GM23338 (cell line): ENCODE measurements around the gene NID2.

Experiments used
- ETS1 ChIP-seq: IDR thresholded peaks from 2 replicates; pipeline ENCODE4 v1.6.1; 2016; ENCODE audit warnings: antibody characterized with exemption
- EZH2 ChIP-seq: fragments of 200-600 bp; sonication (generic); IDR thresholded peaks from one replicate; pipeline ENCODE4 v1.8.0; 2017; ENCODE audit warnings: antibody characterized with exemption, mild to moderate bottlenecking, low read depth; ENCODE audit not compliant: unreplicated experiment
- EZH2phosphoT487 ChIP-seq: fragments of 200-600 bp; sonication (generic); IDR thresholded peaks from one replicate; pipeline ENCODE4 v1.8.1; 2018; ENCODE audit warnings: antibody characterized with exemption; ENCODE audit not compliant: unreplicated experiment
- POLR2AphosphoS5 ChIP-seq: IDR thresholded peaks from 2 replicates; pipeline ENCODE4 v1.6.1; 2016; ENCODE audit warnings: antibody characterized with exemption, low read depth
- REST ChIP-seq: IDR thresholded peaks from one replicate; pipeline ENCODE4 v1.6.1; 2018; ENCODE audit warnings: antibody characterized with exemption; ENCODE audit not compliant: unreplicated experiment
- ZNF331 ChIP-seq: fragments of 250-450 bp; sonication (Bioruptor Pico); IDR thresholded peaks from 2 replicates; pipeline ENCODE4 v1.5.0; 2020; ENCODE audit warnings: low read depth, mild to moderate bottlenecking, moderate library complexity
- TF ChIP-seq, protein P1 (sequence below), 2 experiments: fragments of 200-600 bp in 1 of 2; sonication (generic) in 1 of 2; conservative IDR thresholded peaks; 2 replicates each; pipeline versions ENCODE4 v1.5.1 to v1.6.1; 2016 to 2017; ENCODE audit warnings: antibody characterized with exemption in 2 of 2, low read depth in 2 of 2, mild to moderate bottlenecking in 2 of 2, moderate library complexity in 1 of 2
- TF ChIP-seq, protein P2 (sequence below): fragments of 250-450 bp; sonication (Bioruptor Pico); IDR thresholded peaks from 2 replicates; pipeline ENCODE4 v1.5.0; 2020; ENCODE audit warnings: mild to moderate bottlenecking, moderate library complexity

DNA sequence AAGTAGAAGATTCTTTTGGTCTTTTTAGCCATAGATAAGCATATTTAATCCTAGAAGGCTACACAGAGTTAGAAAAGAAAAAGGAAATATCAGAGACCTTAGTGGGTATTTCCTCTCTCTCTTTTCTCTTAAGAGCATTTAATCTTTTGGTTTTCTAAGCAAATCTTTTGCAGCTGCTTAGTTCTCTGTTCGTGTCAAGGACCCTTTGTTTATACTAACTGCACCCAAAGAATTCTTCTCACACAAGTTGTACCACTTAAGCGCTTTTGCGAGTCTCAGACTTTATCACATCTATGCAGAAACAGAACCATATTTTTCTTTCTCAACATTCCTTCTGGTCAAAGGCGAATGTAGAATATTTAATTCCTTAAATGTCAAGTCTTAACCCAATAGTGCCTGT is 17.9 kb upstream of the NID2 start:
- TF ChIP-seq EZH2 (no peak), REST (no peak), ETS1 (no peak), EZH2phosphoT487 (no peak), POLR2AphosphoS5 (no peak), ZNF331 (no peak)
- TF ChIP-seq, protein P1, sequence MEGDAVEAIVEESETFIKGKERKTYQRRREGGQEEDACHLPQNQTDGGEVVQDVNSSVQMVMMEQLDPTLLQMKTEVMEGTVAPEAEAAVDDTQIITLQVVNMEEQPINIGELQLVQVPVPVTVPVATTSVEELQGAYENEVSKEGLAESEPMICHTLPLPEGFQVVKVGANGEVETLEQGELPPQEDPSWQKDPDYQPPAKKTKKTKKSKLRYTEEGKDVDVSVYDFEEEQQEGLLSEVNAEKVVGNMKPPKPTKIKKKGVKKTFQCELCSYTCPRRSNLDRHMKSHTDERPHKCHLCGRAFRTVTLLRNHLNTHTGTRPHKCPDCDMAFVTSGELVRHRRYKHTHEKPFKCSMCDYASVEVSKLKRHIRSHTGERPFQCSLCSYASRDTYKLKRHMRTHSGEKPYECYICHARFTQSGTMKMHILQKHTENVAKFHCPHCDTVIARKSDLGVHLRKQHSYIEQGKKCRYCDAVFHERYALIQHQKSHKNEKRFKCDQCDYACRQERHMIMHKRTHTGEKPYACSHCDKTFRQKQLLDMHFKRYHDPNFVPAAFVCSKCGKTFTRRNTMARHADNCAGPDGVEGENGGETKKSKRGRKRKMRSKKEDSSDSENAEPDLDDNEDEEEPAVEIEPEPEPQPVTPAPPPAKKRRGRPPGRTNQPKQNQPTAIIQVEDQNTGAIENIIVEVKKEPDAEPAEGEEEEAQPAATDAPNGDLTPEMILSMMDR (conservative IDR thresholded peaks at IDR 0.05; ENCODE audit: low read depth in 2 of 2), result no peak
- TF ChIP-seq, protein P2, sequence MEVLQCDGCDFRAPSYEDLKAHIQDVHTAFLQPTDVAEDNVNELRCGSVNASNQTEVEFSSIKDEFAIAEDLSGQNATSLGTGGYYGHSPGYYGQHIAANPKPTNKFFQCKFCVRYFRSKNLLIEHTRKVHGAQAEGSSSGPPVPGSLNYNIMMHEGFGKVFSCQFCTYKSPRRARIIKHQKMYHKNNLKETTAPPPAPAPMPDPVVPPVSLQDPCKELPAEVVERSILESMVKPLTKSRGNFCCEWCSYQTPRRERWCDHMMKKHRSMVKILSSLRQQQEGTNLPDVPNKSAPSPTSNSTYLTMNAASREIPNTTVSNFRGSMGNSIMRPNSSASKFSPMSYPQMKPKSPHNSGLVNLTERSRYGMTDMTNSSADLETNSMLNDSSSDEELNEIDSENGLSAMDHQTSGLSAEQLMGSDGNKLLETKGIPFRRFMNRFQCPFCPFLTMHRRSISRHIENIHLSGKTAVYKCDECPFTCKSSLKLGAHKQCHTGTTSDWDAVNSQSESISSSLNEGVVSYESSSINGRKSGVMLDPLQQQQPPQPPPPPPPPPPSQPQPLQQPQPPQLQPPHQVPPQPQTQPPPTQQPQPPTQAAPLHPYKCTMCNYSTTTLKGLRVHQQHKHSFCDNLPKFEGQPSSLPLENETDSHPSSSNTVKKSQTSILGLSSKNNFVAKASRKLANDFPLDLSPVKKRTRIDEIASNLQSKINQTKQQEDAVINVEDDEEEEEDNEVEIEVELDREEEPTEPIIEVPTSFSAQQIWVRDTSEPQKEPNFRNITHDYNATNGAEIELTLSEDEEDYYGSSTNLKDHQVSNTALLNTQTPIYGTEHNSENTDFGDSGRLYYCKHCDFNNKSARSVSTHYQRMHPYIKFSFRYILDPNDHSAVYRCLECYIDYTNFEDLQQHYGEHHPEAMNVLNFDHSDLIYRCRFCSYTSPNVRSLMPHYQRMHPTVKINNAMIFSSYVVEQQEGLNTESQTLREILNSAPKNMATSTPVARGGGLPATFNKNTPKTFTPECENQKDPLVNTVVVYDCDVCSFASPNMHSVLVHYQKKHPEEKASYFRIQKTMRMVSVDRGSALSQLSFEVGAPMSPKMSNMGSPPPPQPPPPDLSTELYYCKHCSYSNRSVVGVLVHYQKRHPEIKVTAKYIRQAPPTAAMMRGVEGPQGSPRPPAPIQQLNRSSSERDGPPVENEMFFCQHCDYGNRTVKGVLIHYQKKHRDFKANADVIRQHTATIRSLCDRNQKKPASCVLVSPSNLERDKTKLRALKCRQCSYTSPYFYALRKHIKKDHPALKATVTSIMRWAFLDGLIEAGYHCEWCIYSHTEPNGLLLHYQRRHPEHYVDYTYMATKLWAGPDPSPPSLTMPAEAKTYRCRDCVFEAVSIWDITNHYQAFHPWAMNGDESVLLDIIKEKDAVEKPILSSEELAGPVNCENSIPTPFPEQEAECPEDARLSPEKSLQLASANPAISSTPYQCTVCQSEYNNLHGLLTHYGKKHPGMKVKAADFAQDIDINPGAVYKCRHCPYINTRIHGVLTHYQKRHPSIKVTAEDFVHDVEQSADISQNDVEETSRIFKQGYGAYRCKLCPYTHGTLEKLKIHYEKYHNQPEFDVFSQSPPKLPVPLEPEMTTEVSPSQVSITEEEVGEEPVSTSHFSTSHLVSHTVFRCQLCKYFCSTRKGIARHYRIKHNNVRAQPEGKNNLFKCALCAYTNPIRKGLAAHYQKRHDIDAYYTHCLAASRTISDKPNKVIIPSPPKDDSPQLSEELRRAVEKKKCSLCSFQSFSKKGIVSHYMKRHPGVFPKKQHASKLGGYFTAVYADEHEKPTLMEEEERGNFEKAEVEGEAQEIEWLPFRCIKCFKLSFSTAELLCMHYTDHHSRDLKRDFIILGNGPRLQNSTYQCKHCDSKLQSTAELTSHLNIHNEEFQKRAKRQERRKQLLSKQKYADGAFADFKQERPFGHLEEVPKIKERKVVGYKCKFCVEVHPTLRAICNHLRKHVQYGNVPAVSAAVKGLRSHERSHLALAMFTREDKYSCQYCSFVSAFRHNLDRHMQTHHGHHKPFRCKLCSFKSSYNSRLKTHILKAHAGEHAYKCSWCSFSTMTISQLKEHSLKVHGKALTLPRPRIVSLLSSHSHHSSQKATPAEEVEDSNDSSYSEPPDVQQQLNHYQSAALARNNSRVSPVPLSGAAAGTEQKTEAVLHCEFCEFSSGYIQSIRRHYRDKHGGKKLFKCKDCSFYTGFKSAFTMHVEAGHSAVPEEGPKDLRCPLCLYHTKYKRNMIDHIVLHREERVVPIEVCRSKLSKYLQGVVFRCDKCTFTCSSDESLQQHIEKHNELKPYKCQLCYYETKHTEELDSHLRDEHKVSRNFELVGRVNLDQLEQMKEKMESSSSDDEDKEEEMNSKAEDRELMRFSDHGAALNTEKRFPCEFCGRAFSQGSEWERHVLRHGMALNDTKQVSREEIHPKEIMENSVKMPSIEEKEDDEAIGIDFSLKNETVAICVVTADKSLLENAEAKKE, result no peak
